Measurements from ENCODE around the gene GSTM2. TPM values are rescaled to one million over a fixed set of nuclear protein-coding genes. Genes with fewer than 3 reads are reported as not detected.
A peak's percentile ranks its signal among the peaks of the same experiment; 100 is the strongest.
"Not testable (repeated sequence)": the region's sequence is repeated elsewhere in the genome, so short reads cannot be mapped to it uniquely, and the experiment has no call there.

The GSTM2 gene
- total RNA-seq, 1 experiment from 2014 or later = 47.3 TPM

DNA sequence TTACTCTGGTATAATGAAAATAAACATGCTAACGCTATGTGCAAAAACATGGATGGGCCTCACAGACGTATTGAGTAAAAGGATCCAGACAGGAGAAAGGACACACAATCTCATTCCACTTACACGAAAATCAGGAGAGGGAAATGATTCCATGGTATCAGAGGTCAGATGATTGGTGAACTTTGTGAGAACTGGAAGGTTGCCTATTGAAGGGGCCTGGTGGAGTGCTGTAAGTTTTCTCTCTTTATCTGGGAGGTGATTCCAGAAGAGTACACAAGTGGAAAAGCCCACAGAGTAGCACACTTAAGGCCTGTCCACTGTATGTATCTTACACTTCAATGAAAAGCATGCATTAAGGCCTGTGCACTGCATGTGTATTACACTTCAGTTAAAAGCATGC lies 9.6 kb downstream of the GSTM2 start:
- intact Hi-C loops (cut with micrococcal nuclease; ENCODE audit: unreplicated experiment) = no loop called here
- CTCF ChIA-PET = no interaction called here
- POLR2A ChIA-PET (ENCODE audit: low non-redundant PET) = no interaction called here

DNA sequence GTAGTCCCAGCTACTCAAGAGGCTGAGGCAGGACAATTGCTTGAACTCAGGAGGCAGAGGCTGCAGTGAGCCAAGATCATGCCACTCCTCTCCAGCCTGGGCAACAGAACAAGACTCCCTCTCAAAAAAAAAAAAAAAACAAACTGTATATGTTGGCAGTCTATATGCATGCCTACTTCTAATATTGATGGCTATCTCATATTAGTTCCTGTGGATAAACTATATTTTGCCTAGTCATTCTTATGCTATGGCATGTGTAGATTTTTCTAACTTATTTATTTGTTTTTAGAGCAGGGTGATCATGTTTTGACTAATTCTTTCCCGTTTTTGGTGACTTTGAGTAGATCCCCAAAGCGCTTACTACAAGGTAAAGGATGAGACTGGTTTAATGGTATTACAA lies 10.8 kb downstream of the GSTM2 start:
- POLR2A ChIA-PET (ENCODE audit: low non-redundant PET); CTCF ChIA-PET; BruUV-seq (replicated peaks); H3K4me3 ChIP-seq (ENCODE audit: low read depth, low read length, poor library complexity, severe bottlenecking); H3K27me3 ChIP-seq (replicated peaks; ENCODE audit: insufficient read depth, low read depth, low read length, poor library complexity); H3K9me3 ChIP-seq (ENCODE audit: low read depth, low read length, poor library complexity, severe bottlenecking); H3K27ac ChIP-seq (ENCODE audit: low read depth, low read length, poor library complexity, severe bottlenecking); DNase-seq (ENCODE audit: low spot score); H3K36me3 ChIP-seq (ENCODE audit: insufficient read depth, low read length, poor library complexity, severe bottlenecking); intact Hi-C loops (cut with micrococcal nuclease; ENCODE audit: unreplicated experiment); H3K4me1 ChIP-seq (ENCODE audit: insufficient read depth, low read length, poor library complexity, severe bottlenecking): not testable (repeated sequence)

More for the DNA sequence above, 9.6 kb downstream of the GSTM2 start:
- H3K27ac ChIP-seq (ENCODE audit: low read depth, low read length, poor library complexity, severe bottlenecking) = no peak overlapping the region
- H3K36me3 ChIP-seq (ENCODE audit: insufficient read depth, low read length, poor library complexity, severe bottlenecking) = no peaks in the 10 kb centered on the region
- no peak for DNase-seq (ENCODE audit: low spot score)
- no peak overlapping the region for H3K4me3 ChIP-seq (ENCODE audit: low read depth, low read length, poor library complexity, severe bottlenecking)
- no peaks in the 10 kb centered on the region for H3K9me3 ChIP-seq (ENCODE audit: low read depth, low read length, poor library complexity, severe bottlenecking)
- BruUV-seq (replicated peaks) = no TSS peak
- no peaks in the 10 kb centered on the region for H3K4me1 ChIP-seq (ENCODE audit: insufficient read depth, low read length, poor library complexity, severe bottlenecking)
- no peak for TF ChIP-seq EZH2 (IDR thresholded peaks at IDR 0.05; ENCODE audit: borderline replicate concordance, low read depth, low read length, poor library complexity, severe bottlenecking)
- TF ChIP-seq, protein P1, sequence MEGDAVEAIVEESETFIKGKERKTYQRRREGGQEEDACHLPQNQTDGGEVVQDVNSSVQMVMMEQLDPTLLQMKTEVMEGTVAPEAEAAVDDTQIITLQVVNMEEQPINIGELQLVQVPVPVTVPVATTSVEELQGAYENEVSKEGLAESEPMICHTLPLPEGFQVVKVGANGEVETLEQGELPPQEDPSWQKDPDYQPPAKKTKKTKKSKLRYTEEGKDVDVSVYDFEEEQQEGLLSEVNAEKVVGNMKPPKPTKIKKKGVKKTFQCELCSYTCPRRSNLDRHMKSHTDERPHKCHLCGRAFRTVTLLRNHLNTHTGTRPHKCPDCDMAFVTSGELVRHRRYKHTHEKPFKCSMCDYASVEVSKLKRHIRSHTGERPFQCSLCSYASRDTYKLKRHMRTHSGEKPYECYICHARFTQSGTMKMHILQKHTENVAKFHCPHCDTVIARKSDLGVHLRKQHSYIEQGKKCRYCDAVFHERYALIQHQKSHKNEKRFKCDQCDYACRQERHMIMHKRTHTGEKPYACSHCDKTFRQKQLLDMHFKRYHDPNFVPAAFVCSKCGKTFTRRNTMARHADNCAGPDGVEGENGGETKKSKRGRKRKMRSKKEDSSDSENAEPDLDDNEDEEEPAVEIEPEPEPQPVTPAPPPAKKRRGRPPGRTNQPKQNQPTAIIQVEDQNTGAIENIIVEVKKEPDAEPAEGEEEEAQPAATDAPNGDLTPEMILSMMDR (conservative IDR thresholded peaks at IDR 0.05; ENCODE audit: low read depth, low read length) = no peak
- no peaks in the 10 kb centered on the region for H3K27me3 ChIP-seq (replicated peaks; ENCODE audit: insufficient read depth, low read depth, low read length, poor library complexity)

DNA sequence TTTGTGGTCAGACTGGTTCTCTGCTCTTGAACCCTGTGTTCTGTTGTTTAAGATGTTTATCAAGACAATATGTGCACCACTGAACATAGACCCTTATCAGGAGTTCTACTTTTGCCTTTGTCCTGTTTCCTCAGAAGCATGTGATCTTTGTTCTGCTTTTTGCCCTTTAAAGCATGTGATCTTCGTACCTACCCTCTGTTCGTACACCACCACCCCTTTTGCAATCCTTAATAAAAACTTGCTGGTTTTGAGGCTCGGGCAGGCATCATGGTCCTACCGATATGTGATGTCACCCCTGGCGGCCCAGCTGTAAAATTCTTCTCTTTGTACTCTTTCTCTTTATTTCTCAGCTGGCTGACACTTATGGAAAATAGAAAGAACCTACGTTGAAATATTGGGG lies 16.9 kb downstream of the GSTM2 start:
- CTCF ChIA-PET; BruUV-seq (replicated peaks); H3K27ac ChIP-seq (ENCODE audit: low read depth, low read length, poor library complexity, severe bottlenecking); H3K4me1 ChIP-seq (ENCODE audit: insufficient read depth, low read length, poor library complexity, severe bottlenecking); H3K9me3 ChIP-seq (ENCODE audit: low read depth, low read length, poor library complexity, severe bottlenecking); POLR2A ChIA-PET (ENCODE audit: low non-redundant PET); intact Hi-C loops (cut with micrococcal nuclease; ENCODE audit: unreplicated experiment); H3K27me3 ChIP-seq (replicated peaks; ENCODE audit: insufficient read depth, low read depth, low read length, poor library complexity); H3K36me3 ChIP-seq (ENCODE audit: insufficient read depth, low read length, poor library complexity, severe bottlenecking); DNase-seq (ENCODE audit: low spot score); H3K4me3 ChIP-seq (ENCODE audit: low read depth, low read length, poor library complexity, severe bottlenecking): not testable (repeated sequence)

DNA sequence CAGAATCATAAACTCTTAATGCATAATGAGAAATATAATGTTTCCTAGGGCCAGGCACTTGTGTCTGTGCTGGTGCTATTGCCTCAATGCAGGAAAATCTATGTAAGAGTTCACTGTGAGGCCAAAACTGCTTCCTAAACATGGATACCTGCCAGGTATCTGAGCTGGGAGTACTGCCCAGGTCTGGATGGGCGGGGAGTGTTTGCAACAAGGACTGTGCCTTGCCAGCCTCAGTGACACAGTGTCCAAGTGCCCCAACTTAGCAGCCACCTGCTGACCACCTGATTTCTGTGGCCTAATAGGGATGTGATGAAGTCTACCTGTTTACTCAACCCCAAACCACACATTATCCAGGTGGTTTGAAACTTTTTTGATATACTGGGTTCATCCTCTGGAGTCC lies 17.5 kb downstream of the GSTM2 start:
- H3K27me3 ChIP-seq (replicated peaks; ENCODE audit: insufficient read depth, low read depth, low read length, poor library complexity); intact Hi-C loops (cut with micrococcal nuclease; ENCODE audit: unreplicated experiment); CTCF ChIA-PET; H3K4me3 ChIP-seq (ENCODE audit: low read depth, low read length, poor library complexity, severe bottlenecking); DNase-seq (ENCODE audit: low spot score); H3K36me3 ChIP-seq (ENCODE audit: insufficient read depth, low read length, poor library complexity, severe bottlenecking); H3K27ac ChIP-seq (ENCODE audit: low read depth, low read length, poor library complexity, severe bottlenecking); H3K9me3 ChIP-seq (ENCODE audit: low read depth, low read length, poor library complexity, severe bottlenecking); BruUV-seq (replicated peaks); H3K4me1 ChIP-seq (ENCODE audit: insufficient read depth, low read length, poor library complexity, severe bottlenecking); POLR2A ChIA-PET (ENCODE audit: low non-redundant PET): not testable (repeated sequence)

DNA sequence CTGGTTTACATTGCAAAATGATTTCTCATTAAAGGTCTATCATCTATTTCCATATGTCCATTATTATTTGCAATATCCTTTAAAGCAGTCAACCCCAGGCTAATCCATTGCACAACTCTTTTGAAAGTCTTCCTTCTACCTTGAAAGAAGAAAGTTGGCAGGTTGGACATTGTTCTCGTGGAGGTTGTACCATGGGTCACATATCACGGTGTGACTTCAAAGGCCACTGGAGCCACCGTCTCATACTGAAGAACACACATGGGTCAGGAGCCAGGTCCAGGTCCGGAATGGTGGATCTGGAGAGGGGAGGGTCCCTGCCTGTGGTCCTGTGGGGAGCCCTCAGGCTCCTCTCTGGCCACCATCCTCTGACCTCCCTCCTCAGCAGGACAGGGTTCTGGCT lies 18.0 kb downstream of the GSTM2 start:
- H3K27me3 ChIP-seq (replicated peaks; ENCODE audit: insufficient read depth, low read depth, low read length, poor library complexity); CTCF ChIA-PET: not testable (repeated sequence)

DNA sequence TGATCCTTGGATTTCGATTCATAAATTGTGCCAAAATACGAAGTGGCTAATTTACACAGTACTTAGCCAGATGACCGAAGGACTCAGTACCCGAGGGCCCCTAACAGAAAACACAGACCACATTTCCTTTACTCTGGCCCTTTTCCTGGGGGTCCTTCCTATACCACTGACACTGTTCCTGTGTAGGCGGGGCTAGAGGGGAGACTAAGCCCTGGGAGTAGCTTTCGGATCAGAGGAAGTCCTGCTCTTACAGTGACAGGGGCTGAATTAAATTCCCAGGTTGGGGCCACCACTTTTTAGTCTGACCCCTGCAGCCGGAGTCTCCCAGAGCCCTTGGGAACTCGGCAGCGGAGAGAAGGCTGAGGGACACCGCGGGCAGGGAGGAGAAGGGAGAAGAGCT lies 19.3 kb downstream of the GSTM2 start:
- intact Hi-C loops (cut with micrococcal nuclease; ENCODE audit: unreplicated experiment); BruUV-seq (replicated peaks); H3K9me3 ChIP-seq (ENCODE audit: low read depth, low read length, poor library complexity, severe bottlenecking); H3K27me3 ChIP-seq (replicated peaks; ENCODE audit: insufficient read depth, low read depth, low read length, poor library complexity); H3K4me1 ChIP-seq (ENCODE audit: insufficient read depth, low read length, poor library complexity, severe bottlenecking); DNase-seq (ENCODE audit: low spot score): not testable (repeated sequence)
- H3K4me3 ChIP-seq (ENCODE audit: low read depth, low read length, poor library complexity, severe bottlenecking) = peak overlapping the region; percentile 64
- H3K36me3 ChIP-seq (ENCODE audit: insufficient read depth, low read length, poor library complexity, severe bottlenecking) = peaks cover 11% of the 10 kb centered on the region
- ChIA-PET CTCF (interaction anchor here (1.0 to 1.5 kb wide), 4 partner anchors 25 to 298 kb away, joined by 3 to 12 read pairs (median 8); partner anchors contain the start of genes AHCYL1 and GSTM5), POLR2A (ENCODE audit: low non-redundant PET) (interaction anchor here (1.3 kb wide), 1 partner anchor 25 kb away, joined by 16 read pairs; the partner anchor contains the start of gene GSTM5)
- H3K27ac ChIP-seq (ENCODE audit: low read depth, low read length, poor library complexity, severe bottlenecking) = peak overlapping the region; percentile 82

More for the DNA sequence above, 18.0 kb downstream of the GSTM2 start:
- POLR2A ChIA-PET (ENCODE audit: low non-redundant PET); H3K9me3 ChIP-seq (ENCODE audit: low read depth, low read length, poor library complexity, severe bottlenecking); H3K27ac ChIP-seq (ENCODE audit: low read depth, low read length, poor library complexity, severe bottlenecking); DNase-seq (ENCODE audit: low spot score); BruUV-seq (replicated peaks); H3K36me3 ChIP-seq (ENCODE audit: insufficient read depth, low read length, poor library complexity, severe bottlenecking); H3K4me3 ChIP-seq (ENCODE audit: low read depth, low read length, poor library complexity, severe bottlenecking); intact Hi-C loops (cut with micrococcal nuclease; ENCODE audit: unreplicated experiment); H3K4me1 ChIP-seq (ENCODE audit: insufficient read depth, low read length, poor library complexity, severe bottlenecking): not testable (repeated sequence)
